GM19193 (cell line): ENCODE data around the gene RMI1.

Experiments used
- POLR2A ChIP-seq: IDR thresholded peaks from 4 replicates; pipeline ENCODE4 v1.6.1; 2011; ENCODE audit not compliant: insufficient read depth, insufficient read length; ENCODE audit errors: extremely low read depth

Gene RMI1

DNA sequence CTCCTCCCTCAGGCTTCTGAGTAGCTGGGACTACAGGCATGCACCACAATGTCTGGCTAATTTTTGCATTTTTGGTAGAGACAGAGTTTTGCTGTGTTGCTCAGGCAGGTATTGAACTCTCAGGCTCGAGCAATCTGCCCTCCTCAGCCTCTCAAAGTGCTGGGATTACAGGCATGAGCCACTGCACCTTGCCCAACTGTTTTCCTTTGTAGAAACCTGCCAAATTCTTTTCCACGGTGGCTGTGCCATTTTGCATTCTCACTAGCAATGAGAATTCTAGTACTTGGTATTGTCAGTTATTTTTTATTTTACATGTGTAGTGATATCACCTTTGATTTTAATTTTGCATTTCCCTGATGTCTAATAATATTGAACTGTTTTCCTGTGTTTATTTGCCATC, 7.8 kb downstream of the RMI1 start:
- TF ChIP-seq POLR2A, result no peak

DNA sequence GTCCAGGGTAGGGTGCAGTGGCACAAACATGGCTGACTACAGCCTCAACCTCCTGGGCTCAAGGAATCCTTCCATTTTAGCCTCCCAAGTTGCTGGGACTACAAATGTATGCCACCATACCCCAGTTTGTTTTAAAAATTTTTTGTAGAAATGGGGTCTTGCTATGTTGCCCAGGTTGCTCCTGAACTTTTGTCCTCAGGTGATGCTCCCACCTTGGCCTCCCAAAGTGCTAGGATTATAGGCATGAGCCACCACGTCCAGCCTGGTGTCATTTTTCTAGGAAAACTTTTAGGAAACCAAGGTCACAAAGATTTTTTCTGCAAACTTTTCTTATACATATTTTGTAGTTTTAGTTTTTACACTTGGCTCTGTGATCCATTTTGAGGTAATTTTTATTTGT, 10.8 kb downstream of the RMI1 start:
- TF ChIP-seq POLR2A, result no peak

DNA sequence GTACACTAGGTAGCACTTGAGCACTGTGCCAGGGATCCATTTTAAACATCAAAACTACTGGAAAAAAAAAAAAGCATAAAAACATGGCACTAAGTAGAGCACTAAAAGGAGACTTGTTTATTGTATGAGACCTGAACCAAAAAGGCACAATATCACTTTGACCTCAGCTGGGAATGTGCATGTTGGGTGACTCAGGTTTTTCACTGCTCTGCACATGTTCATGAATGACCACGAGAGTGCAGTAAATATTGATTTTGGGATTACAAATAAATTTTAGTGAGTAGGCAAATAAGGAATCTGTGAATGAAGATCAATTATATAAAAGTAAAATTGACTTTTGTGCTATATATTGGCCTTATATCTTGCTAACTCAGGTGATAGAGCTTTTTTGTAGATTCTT, 11.8 kb downstream of the RMI1 start:
- TF ChIP-seq POLR2A, result no peak

DNA sequence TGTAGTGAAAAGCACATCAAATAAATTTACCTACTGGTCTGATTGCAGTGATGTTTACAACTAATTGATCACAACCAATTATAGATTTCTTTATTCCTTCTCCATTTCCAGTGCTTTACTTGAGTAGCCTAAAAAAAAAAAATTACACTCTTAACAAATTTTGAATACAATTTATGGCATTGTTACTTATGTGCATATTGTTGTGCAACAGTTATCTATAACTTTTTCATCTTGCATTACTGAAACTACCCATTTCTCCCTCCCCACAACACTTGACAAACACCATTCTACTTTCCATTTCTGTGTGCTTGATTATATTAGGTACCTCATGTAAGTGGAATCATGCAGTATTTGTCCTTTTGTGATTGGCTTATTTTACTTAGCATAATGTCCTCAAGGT, 12.3 kb downstream of the RMI1 start:
- no peak for TF ChIP-seq POLR2A

DNA sequence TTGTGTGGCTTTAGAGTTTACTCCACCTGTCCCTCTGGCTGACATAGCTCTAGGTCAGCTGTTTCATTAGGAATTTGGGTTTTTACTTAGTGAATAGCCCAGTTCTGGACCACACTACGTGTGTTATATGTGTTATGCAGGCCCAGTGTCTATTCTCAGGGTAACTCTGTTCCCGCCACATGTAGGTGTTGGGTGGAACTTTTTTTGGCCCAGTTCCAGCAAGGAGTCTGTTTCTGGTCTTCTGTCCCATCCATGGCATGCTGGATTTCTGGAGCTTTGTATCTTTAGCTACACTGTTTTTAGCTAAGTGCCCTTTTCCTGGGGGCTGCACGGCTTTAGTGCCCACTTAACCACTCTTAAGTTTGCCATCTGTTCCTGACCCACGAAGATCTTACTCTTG, 15.5 kb downstream of the RMI1 start:
- TF ChIP-seq POLR2A, result no peak

DNA sequence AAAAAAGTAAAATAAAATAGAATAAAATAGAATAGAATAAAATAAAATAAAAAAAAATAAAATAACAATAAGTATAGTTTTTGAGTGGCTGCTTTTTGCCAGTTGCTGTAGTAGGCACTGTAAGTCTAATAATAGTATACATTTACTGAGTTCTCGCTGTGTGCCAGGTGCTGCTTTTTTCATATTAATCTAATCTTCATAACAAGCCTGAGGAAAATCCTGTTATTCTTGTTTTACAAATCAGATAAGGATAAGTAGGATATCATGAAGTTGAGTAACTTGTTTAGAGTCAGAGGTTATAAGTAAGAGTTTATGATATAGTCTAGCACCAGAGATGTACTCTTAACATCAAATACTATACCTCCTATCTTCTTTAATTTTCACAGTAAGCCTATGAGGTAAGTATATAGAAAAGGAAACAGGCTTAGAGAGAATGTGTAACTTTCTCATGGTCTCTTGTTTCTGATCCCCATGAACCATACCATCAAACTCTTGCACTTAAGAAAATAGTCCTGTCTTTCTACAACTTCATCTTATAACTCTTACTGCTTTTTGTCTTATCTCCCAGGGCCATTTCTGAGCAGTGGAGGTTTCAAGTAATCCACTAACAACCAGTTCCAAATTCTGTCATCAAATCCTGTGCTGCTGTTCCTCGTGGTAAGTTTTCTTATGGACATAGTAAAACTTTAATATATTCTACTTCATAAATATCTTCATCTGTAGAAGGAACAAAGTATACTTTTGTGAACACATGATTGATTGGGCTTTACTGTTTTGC, 18.7 kb downstream of the RMI1 start:
- no peak for TF ChIP-seq POLR2A

DNA sequence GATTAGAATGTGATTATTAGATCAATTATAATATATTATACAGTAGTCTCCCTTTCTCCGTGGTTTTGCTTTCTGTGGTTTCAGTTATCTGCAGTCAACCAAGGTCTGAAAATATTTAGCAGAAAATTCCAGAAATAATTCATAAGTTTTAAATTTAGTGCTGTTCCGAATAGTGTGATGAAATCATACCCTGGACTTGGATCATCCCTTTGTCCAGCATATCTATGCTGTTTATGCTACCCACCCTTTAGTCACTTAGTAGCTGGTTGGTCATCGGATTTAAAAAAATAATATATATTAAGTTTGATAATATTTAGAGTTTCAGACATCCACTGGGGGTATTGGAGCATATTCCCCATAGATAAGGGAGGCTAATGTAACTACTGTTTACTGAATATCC, 19.6 kb downstream of the RMI1 start:
- no peak for TF ChIP-seq POLR2A

DNA sequence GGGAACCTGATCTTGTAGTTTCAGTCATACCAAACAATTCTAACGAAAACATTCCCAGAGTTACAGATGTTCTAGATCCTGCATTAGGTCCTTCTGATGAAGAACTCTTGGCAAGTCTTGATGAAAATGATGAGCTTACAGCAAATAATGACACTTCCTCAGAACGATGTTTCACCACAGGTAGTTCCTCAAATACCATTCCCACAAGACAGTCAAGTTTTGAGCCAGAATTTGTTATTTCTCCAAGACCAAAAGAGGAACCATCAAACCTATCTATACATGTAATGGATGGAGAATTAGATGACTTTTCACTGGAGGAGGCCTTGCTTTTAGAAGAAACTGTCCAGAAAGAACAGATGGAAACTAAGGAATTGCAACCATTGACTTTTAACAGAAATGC, 21.0 kb downstream of the RMI1 start:
- TF ChIP-seq POLR2A, result no peak

DNA sequence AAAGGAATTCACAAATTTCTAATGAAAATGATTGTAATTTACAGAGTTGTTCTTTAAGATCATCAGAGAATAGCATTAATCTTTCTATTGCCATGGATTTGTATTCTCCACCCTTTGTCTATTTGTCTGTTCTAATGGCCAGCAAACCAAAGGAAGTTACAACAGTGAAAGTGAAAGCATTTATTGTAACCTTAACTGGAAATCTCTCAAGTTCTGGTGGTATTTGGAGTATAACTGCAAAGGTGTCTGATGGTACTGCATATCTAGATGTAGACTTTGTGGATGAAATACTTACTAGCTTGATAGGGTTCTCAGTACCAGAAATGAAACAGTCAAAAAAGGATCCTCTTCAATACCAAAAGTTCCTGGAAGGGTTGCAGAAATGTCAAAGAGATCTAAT, 21.7 kb downstream of the RMI1 start:
- TF ChIP-seq POLR2A, result no peak

DNA sequence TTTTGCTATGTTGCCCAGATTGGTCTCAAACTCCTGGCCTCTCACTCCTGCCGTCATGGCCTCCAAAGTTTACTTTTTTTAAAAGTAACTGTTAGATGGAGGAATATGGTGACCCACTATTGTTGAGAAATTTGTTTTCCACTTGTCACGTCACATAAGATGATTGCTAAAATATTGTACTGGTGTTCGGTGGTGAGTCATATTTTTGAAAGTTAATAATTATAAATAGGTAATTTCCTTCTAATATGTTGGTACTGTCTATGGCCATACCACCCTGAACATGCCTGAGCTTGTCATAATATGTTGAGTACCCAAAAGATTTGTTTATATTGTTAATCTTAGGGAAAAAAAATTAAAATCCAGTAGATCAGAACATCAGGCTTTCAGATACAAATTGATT, 22.6 kb downstream of the RMI1 start:
- TF ChIP-seq POLR2A, result no peak

DNA sequence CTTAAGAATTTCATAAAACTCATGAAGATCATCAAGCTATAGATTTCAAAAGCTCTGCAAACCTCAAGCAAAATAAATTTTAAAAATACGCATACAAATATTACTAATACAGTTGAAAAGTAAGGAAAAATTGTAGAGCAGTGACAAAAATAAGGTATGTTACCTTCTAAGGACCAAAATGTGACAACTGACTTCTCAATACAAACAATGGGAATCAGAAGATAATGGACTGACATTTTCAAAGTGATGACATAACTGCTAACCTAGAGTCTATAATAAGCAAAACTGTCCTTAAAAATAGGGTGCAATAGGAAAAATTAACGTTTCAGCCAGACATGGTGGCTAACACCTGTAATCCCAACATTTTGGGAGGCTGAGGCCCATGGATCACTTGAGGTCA, 27.1 kb downstream of the RMI1 start:
- no peak for TF ChIP-seq POLR2A

DNA sequence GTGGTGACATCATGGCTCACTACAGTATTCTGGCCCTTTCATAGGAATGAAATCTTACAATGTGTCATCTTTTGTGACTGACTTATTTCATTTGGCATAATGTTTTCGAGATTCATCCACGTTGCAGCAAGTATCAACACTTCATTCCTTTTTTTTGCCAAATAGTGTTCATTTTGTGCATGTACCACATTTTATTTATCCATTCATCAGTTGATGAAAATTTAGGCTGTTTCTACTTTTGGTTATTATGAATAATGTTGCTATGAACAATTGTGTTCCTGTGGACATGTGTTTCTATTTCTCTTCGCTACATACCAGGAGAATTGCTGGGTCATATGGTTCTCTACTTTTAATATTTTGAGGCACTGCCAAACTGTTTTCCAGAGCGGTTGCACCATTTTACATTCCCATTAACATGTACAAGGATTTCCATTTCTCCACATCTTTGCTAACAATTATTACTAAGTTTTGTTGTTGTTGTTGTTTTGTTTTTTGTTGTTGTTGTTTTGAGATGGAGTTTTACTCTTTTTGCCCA, 43.5 kb downstream of the RMI1 start:
- no peak for TF ChIP-seq POLR2A

DNA sequence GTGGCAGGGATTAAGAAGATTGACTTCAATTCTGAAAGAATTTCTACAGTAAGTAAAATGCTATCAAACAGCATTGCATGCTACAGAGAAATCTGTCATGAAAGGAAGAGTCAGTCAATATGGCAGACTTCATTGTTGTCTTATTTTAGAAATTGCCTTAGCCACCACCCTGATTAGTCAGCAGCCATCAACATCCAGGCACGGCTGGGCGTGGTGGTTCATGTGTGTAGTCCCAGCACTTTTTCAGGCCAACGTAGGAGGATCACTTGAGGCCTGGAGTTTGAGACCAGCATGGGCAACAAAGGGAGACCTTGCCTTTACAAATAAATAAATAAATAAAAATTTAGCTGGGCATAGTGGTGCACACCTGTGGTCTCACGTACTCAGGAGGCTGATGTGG, 46.6 kb downstream of the RMI1 start:
- TF ChIP-seq POLR2A, result no peak

DNA sequence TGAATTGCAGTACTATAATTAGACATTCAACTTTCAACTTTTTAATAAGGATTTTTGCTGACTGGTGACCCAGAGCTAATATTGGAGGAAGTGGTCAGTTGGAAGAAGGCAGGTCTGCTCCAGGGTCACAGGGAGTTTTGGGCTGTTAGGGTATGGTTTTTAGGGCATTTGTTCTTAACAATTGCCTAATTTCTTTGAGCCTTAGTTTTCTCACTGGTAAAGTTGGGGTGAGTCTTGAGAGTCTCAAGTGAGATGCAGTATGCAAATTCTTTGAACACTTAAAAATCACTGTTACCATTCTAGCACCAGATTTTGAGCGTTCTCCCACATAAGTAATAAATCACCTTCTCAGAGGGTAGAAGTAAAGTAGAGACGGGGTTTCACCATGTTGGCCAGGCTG, 50.9 kb downstream of the RMI1 start:
- TF ChIP-seq POLR2A, result no peak

DNA sequence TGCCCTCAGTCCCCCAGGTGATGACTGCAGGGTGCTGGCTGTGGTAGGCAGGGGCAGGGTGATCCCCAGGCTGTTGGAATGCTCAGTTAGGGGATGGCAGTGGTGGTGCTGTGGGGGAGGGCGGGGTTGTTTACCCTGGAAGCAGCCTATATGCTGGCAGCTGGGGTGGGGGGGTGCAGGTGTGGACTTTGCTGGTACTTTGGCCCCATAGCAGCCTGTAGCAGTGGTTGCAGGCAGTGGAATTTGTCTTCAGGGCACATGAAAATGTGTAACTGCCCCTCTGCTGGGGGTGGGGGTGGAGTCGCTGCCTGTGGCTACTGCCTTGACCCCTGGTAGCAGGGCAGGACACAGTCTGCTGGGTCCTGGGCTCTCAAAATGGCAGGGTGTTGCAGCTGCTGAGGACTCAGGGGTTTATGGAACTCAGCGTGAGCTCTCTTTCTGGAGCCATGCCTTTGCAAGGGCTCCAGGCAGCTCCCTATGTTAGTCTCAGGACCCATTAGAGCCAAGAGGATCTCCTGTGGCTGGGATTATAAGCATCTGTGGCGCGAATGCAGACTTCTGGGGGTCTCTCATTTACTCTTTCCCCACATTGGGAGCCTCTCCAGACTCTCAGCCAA, 65.0 kb downstream of the RMI1 start:
- TF ChIP-seq POLR2A, result no peak
